ENCODE data around the gene CPM. TPM values are rescaled to one million over a fixed set of nuclear protein-coding genes. Genes with fewer than 3 reads are reported as not detected.
"Not testable (repeated sequence)": the region's sequence is repeated elsewhere in the genome, so short reads cannot be mapped to it uniquely, and the experiment has no call there.

The CPM gene
- total RNA-seq, 1 donor: 3.6 TPM

GRCh38 chr12:68803948-68804656, 128.9 kb downstream of the CPM start:
- Histone ChIP-seq H3K4me2 (ENCODE audit: insufficient read depth, low read length) (no peak overlapping the region), H3K4me1 (ENCODE audit: insufficient read depth, low read length) (peaks cover 4% of the 10 kb centered on the region), H4K20me1 (ENCODE audit: insufficient read depth, low read length) (no peaks in the 10 kb centered on the region), H3K79me2 (ENCODE audit: insufficient read depth, low read length) (peaks cover 10% of the 10 kb centered on the region), H3K4me3 (ENCODE audit: insufficient read depth, low read length) (no peak overlapping the region), H2AFZ (ENCODE audit: low read length) (no peak overlapping the region), H3K27ac (ENCODE audit: low read depth, low read length) (no peak overlapping the region), H3K27me3 (ENCODE audit: insufficient read depth, low read length) (no peaks in the 10 kb centered on the region), H3K9me3 (ENCODE audit: low read depth, low read length) (no peaks in the 10 kb centered on the region), H3K36me3 (ENCODE audit: insufficient read depth, low read length) (no peaks in the 10 kb centered on the region)
- TF ChIP-seq, protein P1, sequence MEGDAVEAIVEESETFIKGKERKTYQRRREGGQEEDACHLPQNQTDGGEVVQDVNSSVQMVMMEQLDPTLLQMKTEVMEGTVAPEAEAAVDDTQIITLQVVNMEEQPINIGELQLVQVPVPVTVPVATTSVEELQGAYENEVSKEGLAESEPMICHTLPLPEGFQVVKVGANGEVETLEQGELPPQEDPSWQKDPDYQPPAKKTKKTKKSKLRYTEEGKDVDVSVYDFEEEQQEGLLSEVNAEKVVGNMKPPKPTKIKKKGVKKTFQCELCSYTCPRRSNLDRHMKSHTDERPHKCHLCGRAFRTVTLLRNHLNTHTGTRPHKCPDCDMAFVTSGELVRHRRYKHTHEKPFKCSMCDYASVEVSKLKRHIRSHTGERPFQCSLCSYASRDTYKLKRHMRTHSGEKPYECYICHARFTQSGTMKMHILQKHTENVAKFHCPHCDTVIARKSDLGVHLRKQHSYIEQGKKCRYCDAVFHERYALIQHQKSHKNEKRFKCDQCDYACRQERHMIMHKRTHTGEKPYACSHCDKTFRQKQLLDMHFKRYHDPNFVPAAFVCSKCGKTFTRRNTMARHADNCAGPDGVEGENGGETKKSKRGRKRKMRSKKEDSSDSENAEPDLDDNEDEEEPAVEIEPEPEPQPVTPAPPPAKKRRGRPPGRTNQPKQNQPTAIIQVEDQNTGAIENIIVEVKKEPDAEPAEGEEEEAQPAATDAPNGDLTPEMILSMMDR (IDR thresholded peaks at IDR 0.05; ENCODE audit: extremely low read depth, low read depth, low read length): no peak
- no peak for DNase-seq (ENCODE audit: insufficient read length, low spot score, missing footprints)

DNA sequence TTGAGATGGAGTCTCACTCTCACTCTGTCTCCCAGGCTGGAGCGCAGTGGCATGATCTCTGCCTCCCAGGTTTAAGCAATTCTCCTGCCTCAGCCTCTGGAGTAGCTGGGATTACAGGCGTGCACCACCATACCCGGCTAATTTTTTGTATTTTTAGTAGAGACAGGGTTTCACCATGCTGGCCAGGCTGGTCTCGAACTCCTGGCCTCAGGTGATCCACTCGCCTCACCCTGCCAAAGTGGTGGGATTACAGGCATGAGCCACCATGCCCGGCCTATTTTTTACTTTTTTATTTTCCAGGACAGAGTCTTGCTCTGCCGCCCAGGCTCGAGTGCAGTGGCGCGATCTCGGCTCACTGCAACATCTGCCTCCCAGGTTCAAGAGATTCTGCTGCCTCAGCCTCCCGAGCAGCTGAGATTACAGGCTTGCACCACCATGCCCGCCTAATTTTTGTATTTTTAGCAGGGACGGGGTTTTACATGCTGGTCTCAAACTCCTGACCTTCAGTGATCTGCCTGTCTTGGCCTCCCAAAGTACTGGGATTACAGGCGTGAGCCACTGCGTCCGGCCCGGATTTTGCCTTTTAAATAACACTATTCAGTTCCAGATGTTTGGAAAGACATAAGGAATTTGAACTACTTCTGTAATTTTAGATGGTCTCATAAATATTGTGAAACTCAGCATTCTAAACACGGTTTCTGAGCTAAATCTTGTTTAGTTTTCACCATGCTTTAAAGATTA, 129.9 kb downstream of the CPM start:
- H3K27me3 ChIP-seq (ENCODE audit: insufficient read depth, low read length); H3K9me3 ChIP-seq (ENCODE audit: low read depth, low read length); H3K4me1 ChIP-seq (ENCODE audit: insufficient read depth, low read length); H3K4me2 ChIP-seq (ENCODE audit: insufficient read depth, low read length); DNase-seq (ENCODE audit: insufficient read length, low spot score, missing footprints); H3K27ac ChIP-seq (ENCODE audit: low read depth, low read length); H3K36me3 ChIP-seq (ENCODE audit: insufficient read depth, low read length); H2AFZ ChIP-seq (ENCODE audit: low read length); H3K79me2 ChIP-seq (ENCODE audit: insufficient read depth, low read length); H4K20me1 ChIP-seq (ENCODE audit: insufficient read depth, low read length); H3K4me3 ChIP-seq (ENCODE audit: insufficient read depth, low read length): not testable (repeated sequence)

- not testable (repeated sequence) for H3K27ac ChIP-seq (ENCODE audit: low read depth, low read length); H3K79me2 ChIP-seq (ENCODE audit: insufficient read depth, low read length); H3K4me1 ChIP-seq (ENCODE audit: insufficient read depth, low read length); H3K9me3 ChIP-seq (ENCODE audit: low read depth, low read length); DNase-seq (ENCODE audit: insufficient read length, low spot score, missing footprints); H3K36me3 ChIP-seq (ENCODE audit: insufficient read depth, low read length); H4K20me1 ChIP-seq (ENCODE audit: insufficient read depth, low read length); H2AFZ ChIP-seq (ENCODE audit: low read length); H3K27me3 ChIP-seq (ENCODE audit: insufficient read depth, low read length); H3K4me3 ChIP-seq (ENCODE audit: insufficient read depth, low read length)
- peak overlapping the region; percentile 28 for H3K4me2 ChIP-seq (ENCODE audit: insufficient read depth, low read length)
Measured at GRCh38 chr12:68802372-68802745, 130.6 kb downstream of the CPM start.

Small RNA genes lying within 50 kb of the gene (small RNA-seq; reads per million reads assigned to genes)
- not detected for gene AC025423.5
- not detected for gene RNU7-4P

Other genes starting within 250 kb of the CPM start
- 34.5 and 43.8 TPM in 2 replicates for gene NUP107, start 246.2 kb downstream of the CPM start, total RNA-seq
- gene SLC35E3, start 187.0 kb downstream of the CPM start, total RNA-seq: 4.1 and 5.8 TPM in 2 replicates
- 189 and 225 TPM in 2 replicates for gene MDM2, start 125.0 kb downstream of the CPM start, total RNA-seq

Measured in osteoblast (primary cell).